ENCODE results near the gene PLAAT2.
A peak's percentile ranks its signal among the peaks of the same experiment; 100 is the strongest.
"Not testable (repeated sequence)": the region's sequence is repeated elsewhere in the genome, so short reads cannot be mapped to it uniquely, and the experiment has no call there.

The PLAAT2 gene

GRCh38 chr11:63563201-63564055 lies at the start of gene PLAAT2:
TSS of gene PLAAT2 (minus strand) at chr11:63563379. CDS start at chr11:63563324, 55 bp downstream.
- DNase-seq, result no peak

- no peak for DNase-seq
These were observed 49.0 kb upstream of the PLAAT2 start for GRCh38 chr11:63612181-63612580.

- no peak for DNase-seq
These were observed 48.2 kb upstream of the PLAAT2 start for GRCh38 chr11:63611395-63611747.

GRCh38 chr11:63610604-63611394 lies 47.6 kb upstream of the PLAAT2 start:
- peak; percentile 84 for DNase-seq

GRCh38 chr11:63609971-63610580 lies 46.9 kb upstream of the PLAAT2 start:
- no peak for DNase-seq

GRCh38 chr11:63609536-63609935 lies 46.4 kb upstream of the PLAAT2 start:
- DNase-seq, result no peak

- DNase-seq, result no peak
These were observed 45.5 kb upstream of the PLAAT2 start for GRCh38 chr11:63608353-63609345.

GRCh38 chr11:63603180-63603518 lies 40.0 kb upstream of the PLAAT2 start:
- peak; percentile 37 for DNase-seq

- not testable (repeated sequence) for DNase-seq
These were observed 39.4 kb upstream of the PLAAT2 start for GRCh38 chr11:63602290-63603179.

GRCh38 chr11:63599211-63600122 lies 36.3 kb upstream of the PLAAT2 start:
- no peak for DNase-seq

- DNase-seq, result no peak
These were observed 35.4 kb upstream of the PLAAT2 start for GRCh38 chr11:63598556-63598955.

GRCh38 chr11:63595296-63595695 lies 32.1 kb upstream of the PLAAT2 start:
- DNase-seq, result no peak

- peak; percentile 33 for DNase-seq
These were observed 29.8 kb upstream of the PLAAT2 start for GRCh38 chr11:63592975-63593395.

- no peak for DNase-seq
These were observed 27.0 kb upstream of the PLAAT2 start for GRCh38 chr11:63590024-63590788.

GRCh38 chr11:63589000-63589399 lies 25.8 kb upstream of the PLAAT2 start:
- DNase-seq, result no peak

- no peak for DNase-seq
These were observed 23.4 kb upstream of the PLAAT2 start for GRCh38 chr11:63586451-63587166.

GRCh38 chr11:63583357-63583677 lies 20.1 kb upstream of the PLAAT2 start:
- no peak for DNase-seq

- not testable (repeated sequence) for DNase-seq
These were observed 18.0 kb upstream of the PLAAT2 start for GRCh38 chr11:63581224-63581623.

- DNase-seq, result not testable (repeated sequence)
These were observed 15.7 kb upstream of the PLAAT2 start for GRCh38 chr11:63578882-63579281.

All from NCI-H146 (cell line).